PC-3 (cell line): ENCODE measurements around the gene GLYATL2.

ENCODE experiments used
- EZH2 ChIP-seq: fragments of 300-600 bp; sonication (generic); IDR thresholded peaks from one replicate; pipeline ENCODE4 v1.6.1; 2017; ENCODE audit warnings: antibody characterized with exemption, mild to moderate bottlenecking, low read length; ENCODE audit not compliant: unreplicated experiment
- TF ChIP-seq, protein P1 (sequence below): fragments of 300-600 bp; sonication (generic); conservative IDR thresholded peaks from 2 replicates; pipeline ENCODE4 v1.5.1; 2017; ENCODE audit warnings: antibody characterized with exemption, low read depth, mild to moderate bottlenecking, low read length

DNA sequence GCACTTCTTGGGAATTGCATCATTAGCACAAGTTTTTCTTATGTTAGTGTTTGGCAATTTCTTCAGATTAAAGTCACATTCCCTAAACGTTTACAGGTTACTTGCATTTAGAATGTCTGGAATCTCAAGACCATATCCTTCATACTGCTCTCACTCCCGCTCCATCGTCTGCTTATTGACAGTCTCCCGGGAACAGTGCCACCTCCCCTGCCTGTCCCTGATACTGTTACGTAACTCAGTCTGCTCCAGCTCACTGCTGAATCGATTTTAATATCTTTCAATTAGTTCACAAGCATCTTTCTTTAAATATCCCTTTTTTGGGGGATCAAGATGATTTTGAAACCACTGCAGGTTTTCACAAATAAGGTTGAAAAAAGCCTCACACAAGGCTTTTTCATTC is 48.2 kb downstream of the GLYATL2 start:
- TF ChIP-seq EZH2: no peak
- TF ChIP-seq, protein P1, sequence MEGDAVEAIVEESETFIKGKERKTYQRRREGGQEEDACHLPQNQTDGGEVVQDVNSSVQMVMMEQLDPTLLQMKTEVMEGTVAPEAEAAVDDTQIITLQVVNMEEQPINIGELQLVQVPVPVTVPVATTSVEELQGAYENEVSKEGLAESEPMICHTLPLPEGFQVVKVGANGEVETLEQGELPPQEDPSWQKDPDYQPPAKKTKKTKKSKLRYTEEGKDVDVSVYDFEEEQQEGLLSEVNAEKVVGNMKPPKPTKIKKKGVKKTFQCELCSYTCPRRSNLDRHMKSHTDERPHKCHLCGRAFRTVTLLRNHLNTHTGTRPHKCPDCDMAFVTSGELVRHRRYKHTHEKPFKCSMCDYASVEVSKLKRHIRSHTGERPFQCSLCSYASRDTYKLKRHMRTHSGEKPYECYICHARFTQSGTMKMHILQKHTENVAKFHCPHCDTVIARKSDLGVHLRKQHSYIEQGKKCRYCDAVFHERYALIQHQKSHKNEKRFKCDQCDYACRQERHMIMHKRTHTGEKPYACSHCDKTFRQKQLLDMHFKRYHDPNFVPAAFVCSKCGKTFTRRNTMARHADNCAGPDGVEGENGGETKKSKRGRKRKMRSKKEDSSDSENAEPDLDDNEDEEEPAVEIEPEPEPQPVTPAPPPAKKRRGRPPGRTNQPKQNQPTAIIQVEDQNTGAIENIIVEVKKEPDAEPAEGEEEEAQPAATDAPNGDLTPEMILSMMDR: no peak
